Stomach (tissue), 9 donors: ENCODE results near the gene TIMM8A. TPM values are rescaled to one million over a fixed set of nuclear protein-coding genes. Genes with fewer than 3 reads are reported as not detected.

Experiments
- DNase-seq, 2 donors: peaks; one replicate each; pipeline versions ENCODE4 v3.0.0 to v3.0.0-alpha.2; 2013 to 2019
- H3K27ac ChIP-seq, 5 donors: fragments of 200-600 bp in 4 of 5; sonication (generic) in 4 of 5; one replicate each; pipeline ENCODE4 v1.5.1; 2013 to 2019; ENCODE audit warnings: mild to moderate bottlenecking in 1 of 5, moderate library complexity in 1 of 5
- H3K27me3 ChIP-seq, 3 donors: fragments of 200-600 bp; sonication (generic); one replicate each; pipeline ENCODE4 v1.5.1; 2017 to 2019; ENCODE audit warnings: mixed run types in 1 of 3
- H3K36me3 ChIP-seq, 4 donors: fragments of 200-600 bp; sonication (generic); 1 replicate in 3 of 4; 2 replicates in 1 of 4; pipeline ENCODE4 v1.5.1; 2016 to 2019
- H3K4me1 ChIP-seq, 4 donors: fragments of 200-600 bp; sonication (generic); one replicate each; pipeline ENCODE4 v1.5.1; 2016 to 2019
- H3K4me3 ChIP-seq, 4 donors: fragments of 200-600 bp; sonication (generic) in 3 of 4; one replicate each; pipeline ENCODE4 v1.5.1; 2016 to 2019; ENCODE audit warnings: mild to moderate bottlenecking in 1 of 4
- H3K9me3 ChIP-seq, 4 donors: fragments of 200-600 bp; sonication (generic); one replicate each; pipeline ENCODE4 v1.5.1; 2016 to 2019
- EP300 ChIP-seq: sonication (generic); formaldehyde crosslinking; IDR thresholded peaks from one replicate; pipeline ENCODE4 v1.6.1; 2017; ENCODE audit warnings: antibody characterized with exemption
- POLR2A ChIP-seq, 4 donors: fragments of 450-650 bp; IDR thresholded peaks; one replicate each; pipeline ENCODE4 v1.6.1; 2016; ENCODE audit warnings: antibody characterized with exemption in 4 of 4, control low read depth in 2 of 4, mild to moderate bottlenecking in 1 of 4, moderate library complexity in 1 of 4
- POLR2AphosphoS5 ChIP-seq, 3 donors: sonication (generic); formaldehyde crosslinking; IDR thresholded peaks; one replicate each; pipeline ENCODE4 v1.6.1; 2016; ENCODE audit warnings: antibody characterized with exemption in 3 of 3
- WGBS, 5 donors: extraction: QIAGEN DNeasy Blood & Tissue Kit in 3 of 5; methylation state at CpG; one replicate each; pipeline versions ENCODE4 v1.1.5 to v1.1.7; 2013 to 2018; 5-methylcytosine and 5-hydroxymethylcytosine counted together
- intact Hi-C: fragments of 100-400 bp; cut with DNase I; formaldehyde crosslinking; loops from one replicate; pipeline ENCODE4 v1.15.1; 2023; ENCODE audit warnings: low total_unique reads
- polyA plus RNA-seq, 3 donors: library from polyadenylated mRNA; stranded (reverse); fragments of 200-250 nt; gene quantifications; one replicate each; pipeline ENCODE4 v1.2.3, GENCODE V29; 2013
- total RNA-seq, 5 donors: library from RNA; depleted of rRNA; stranded (reverse); fragments of >200 nt; gene quantifications; one replicate each; pipeline versions ENCODE4 v1.1.0 to v1.2.3, GENCODE V29; 2014 to 2016
- TF ChIP-seq, protein P1 (sequence below), 7 experiments: fragments of 450-650 bp in 4 of 7; fragments of 200-600 bp in 3 of 7; sonication (generic) in 3 of 7; IDR thresholded peaks; one replicate each; pipeline ENCODE4 v1.5.1; 2016 to 2019; ENCODE audit warnings: antibody characterized with exemption in 7 of 7, control low read depth in 2 of 7, mild to moderate bottlenecking in 1 of 7
- donor health status: healthy with polysubstance abuse.
- donor health status: Bipolar disorder and iron deficiency.
- donor health status: healthy.

Gene TIMM8A
- total and polyA plus RNA-seq, 8 donors: 4.6 to 10.9 (median 8.0) TPM; not detected in 1

DNA sequence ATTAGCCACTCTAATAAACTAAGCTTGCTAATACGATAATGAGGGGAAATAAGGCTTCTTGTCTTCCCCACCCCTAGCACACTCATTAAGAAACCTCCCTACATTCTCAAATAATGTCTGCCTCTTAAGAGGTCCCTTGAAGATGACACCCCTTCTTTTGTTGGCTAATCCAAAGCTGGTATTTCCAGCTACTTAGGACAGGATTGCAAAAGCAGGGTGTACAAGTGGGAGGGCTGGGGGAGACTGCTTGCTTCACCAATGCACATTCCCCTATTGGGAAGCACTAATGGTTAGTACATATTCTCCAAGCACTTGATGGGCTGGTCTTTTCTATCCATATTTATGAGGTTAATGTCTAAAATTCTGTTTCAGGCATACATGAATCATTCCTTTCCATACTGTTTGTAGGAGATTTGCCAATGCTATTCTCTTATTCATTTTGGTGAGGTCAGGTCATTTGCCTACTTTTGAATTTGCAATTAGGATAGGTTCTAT, 16.8 kb upstream of the TIMM8A start:
- intact Hi-C loops: no loop called here
- Histone ChIP-seq H3K9me3 (no peaks in the 10 kb centered on the region), H3K27me3 (peaks cover 0 to 22% (median 5%) of the 10 kb centered on the region in 3 donors), H3K4me1 (no peaks in the 10 kb centered on the region), H3K4me3 (no peak overlapping the region), H3K27ac (no peak overlapping the region), H3K36me3 (no peaks in the 10 kb centered on the region)
- WGBS, 5 donors: 75 to 100% (median 95%) methylated on average over 1 of the region's 1 CpG
- TF ChIP-seq EP300 (no peak), POLR2A (IDR thresholded peaks at IDR 0.05) (no peak), POLR2AphosphoS5 (IDR thresholded peaks at IDR 0.05) (no peak)
- TF ChIP-seq, protein P1, sequence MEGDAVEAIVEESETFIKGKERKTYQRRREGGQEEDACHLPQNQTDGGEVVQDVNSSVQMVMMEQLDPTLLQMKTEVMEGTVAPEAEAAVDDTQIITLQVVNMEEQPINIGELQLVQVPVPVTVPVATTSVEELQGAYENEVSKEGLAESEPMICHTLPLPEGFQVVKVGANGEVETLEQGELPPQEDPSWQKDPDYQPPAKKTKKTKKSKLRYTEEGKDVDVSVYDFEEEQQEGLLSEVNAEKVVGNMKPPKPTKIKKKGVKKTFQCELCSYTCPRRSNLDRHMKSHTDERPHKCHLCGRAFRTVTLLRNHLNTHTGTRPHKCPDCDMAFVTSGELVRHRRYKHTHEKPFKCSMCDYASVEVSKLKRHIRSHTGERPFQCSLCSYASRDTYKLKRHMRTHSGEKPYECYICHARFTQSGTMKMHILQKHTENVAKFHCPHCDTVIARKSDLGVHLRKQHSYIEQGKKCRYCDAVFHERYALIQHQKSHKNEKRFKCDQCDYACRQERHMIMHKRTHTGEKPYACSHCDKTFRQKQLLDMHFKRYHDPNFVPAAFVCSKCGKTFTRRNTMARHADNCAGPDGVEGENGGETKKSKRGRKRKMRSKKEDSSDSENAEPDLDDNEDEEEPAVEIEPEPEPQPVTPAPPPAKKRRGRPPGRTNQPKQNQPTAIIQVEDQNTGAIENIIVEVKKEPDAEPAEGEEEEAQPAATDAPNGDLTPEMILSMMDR (IDR thresholded peaks at IDR 0.05): no peak
- no peak for DNase-seq

DNA sequence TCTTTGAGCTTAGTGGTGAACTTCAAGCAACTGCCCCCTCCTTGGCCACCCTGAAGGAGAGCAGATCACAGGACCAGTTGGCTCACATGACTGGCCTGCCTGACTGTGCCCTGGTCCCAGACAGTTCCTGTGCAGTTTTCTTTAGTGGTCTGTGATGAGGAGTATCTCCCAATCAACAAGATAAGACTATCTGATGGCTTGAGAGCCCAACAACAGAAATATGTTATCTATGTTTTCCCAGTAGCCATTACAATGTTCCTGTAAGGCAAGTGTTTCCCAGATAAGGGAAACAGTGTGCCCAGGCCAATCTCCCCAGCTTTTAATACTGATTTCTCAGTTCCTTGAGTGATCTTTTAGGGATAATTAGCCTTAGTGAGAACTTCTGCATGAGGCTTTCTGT, 14.2 kb upstream of the TIMM8A start:
- no peak overlapping the region for H3K4me3 ChIP-seq
- H3K27ac ChIP-seq: no peak overlapping the region
- no peaks in the 10 kb centered on the region for H3K36me3 ChIP-seq
- intact Hi-C loops: no loop called here
- H3K4me1 ChIP-seq: no peaks in the 10 kb centered on the region
- peaks cover 0 to 22% (median 0%) of the 10 kb centered on the region in 3 donors for H3K27me3 ChIP-seq
- H3K9me3 ChIP-seq: no peaks in the 10 kb centered on the region
- no peak for DNase-seq
- TF ChIP-seq, protein P1 (IDR thresholded peaks at IDR 0.05): no peak
- no peak for TF ChIP-seq EP300
- TF ChIP-seq POLR2A (IDR thresholded peaks at IDR 0.05): no peak
- TF ChIP-seq POLR2AphosphoS5 (IDR thresholded peaks at IDR 0.05): no peak

DNA sequence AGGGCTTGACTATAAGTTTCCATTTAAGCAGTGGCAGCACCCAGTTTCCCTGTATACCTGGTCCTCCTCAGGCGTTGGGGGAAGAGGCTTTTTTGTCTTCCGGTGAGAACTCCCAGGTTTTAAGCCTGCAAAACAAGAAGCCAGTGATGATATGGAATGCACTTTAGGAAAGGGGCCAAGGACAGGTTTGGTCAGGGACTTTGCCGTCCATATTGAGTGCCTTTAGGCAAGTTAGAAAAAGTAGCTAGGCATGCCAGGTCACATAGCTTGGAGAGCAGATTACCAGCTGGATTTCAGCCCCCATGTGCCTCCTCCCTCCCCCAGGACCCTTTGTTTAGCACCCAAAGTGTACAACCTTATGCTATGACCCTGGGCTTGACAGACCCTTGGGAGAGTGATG, 13.6 kb upstream of the TIMM8A start:
- no peak for DNase-seq
- peaks cover 0 to 22% (median 0%) of the 10 kb centered on the region in 3 donors for H3K27me3 ChIP-seq
- H3K4me1 ChIP-seq: no peaks in the 10 kb centered on the region
- H3K36me3 ChIP-seq: no peaks in the 10 kb centered on the region
- no peaks in the 10 kb centered on the region for H3K9me3 ChIP-seq
- no peak overlapping the region for H3K4me3 ChIP-seq
- intact Hi-C loops: no loop called here
- WGBS, 5 donors: 67 to 87% (median 81%) methylated on average over 3 of the region's 3 CpGs
- no peak overlapping the region for H3K27ac ChIP-seq
- TF ChIP-seq, protein P1 (IDR thresholded peaks at IDR 0.05): no peak
- TF ChIP-seq EP300: no peak
- no peak for TF ChIP-seq POLR2A (IDR thresholded peaks at IDR 0.05)
- TF ChIP-seq POLR2AphosphoS5 (IDR thresholded peaks at IDR 0.05): no peak

DNA sequence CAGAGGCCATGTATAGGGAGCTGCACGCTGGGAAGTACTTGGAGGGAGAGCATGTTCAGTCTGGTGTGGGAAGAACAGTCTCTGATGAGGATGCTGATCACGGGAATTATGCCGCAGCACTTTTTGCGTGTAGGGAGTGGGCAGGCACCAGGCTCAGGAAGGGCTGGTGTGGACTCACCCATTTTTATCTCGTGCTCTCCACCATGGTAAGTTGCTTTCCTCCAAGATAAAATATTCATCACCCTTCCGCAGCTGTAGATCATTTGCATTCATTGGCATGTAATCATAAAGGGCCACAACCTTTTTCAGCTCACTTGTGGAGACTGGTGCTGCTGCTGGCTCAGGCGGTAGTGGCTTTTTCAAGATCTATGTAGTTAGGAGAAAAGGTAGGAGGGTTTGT, 11.8 kb upstream of the TIMM8A start:
- intact Hi-C loops: no loop called here
- no peak for TF ChIP-seq EP300
- H3K27me3 ChIP-seq: peaks cover 0 to 17% (median 0%) of the 10 kb centered on the region in 3 donors

DNA sequence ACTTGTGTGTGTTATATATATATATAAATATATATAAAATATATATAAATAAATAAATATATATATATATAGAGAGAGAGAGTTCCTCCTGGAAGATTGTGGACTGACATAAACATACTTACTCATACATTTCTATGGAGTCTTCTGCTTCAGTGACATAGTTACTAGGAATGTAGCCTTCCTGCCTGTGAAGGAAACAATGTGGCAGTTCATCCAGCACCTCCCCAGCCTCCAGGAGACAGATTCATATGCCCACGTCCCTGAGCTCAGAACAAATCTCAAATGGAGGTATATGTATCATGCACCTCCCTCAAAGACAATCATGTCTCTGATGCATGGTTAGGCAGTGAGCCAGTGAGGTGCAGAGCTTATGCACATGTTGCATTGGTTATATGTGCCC, 11.4 kb upstream of the TIMM8A start:
- Histone ChIP-seq H3K4me3 (no peak overlapping the region), H3K36me3 (no peaks in the 10 kb centered on the region), H3K27ac (no peak overlapping the region), H3K9me3 (no peaks in the 10 kb centered on the region), H3K27me3 (peaks cover 0 to 17% (median 0%) of the 10 kb centered on the region in 3 donors), H3K4me1 (no peaks in the 10 kb centered on the region)
- no peak for DNase-seq
- WGBS, 5 donors: 55 to 80% (median 63%) methylated on average over 1 of the region's 1 CpG
- intact Hi-C loops: no loop called here
- TF ChIP-seq, protein P1 (IDR thresholded peaks at IDR 0.05): no peak
- TF ChIP-seq EP300 (no peak), POLR2AphosphoS5 (IDR thresholded peaks at IDR 0.05) (no peak), POLR2A (IDR thresholded peaks at IDR 0.05) (no peak)

More for the DNA sequence above, 11.8 kb upstream of the TIMM8A start:
- Histone ChIP-seq H3K4me3 (no peak overlapping the region), H3K36me3 (no peaks in the 10 kb centered on the region), H3K4me1 (no peaks in the 10 kb centered on the region), H3K9me3 (no peaks in the 10 kb centered on the region), H3K27ac (no peak overlapping the region)
- no peak for DNase-seq
- 47 to 77% (median 68%) methylated on average over 6 to 7 of the region's 7 CpGs for WGBS, 5 donors
